Keratinocyte (primary cell): ENCODE data around the gene MEGF11. TPM values are rescaled to one million over a fixed set of nuclear protein-coding genes. Genes with fewer than 3 reads are reported as not detected.

ENCODE experiments used
- DNase-seq: peaks from one replicate; pipeline ENCODE4 v3.0.0-alpha.2; 2011; ENCODE audit warnings: low read depth, missing footprints, low spot score
- FAIRE-seq: peaks from 2 replicates; lab custom pipeline; 2011; peaks lifted over from hg19 to GRCh38; lab: Jason Lieb, UNC
- H2AFZ ChIP-seq: 2 replicates; pipeline ENCODE4 v1.6.0; 2012; ENCODE audit warnings: low read length, control low read depth, inconsistent platforms; ENCODE audit not compliant: control insufficient read depth
- H3K27ac ChIP-seq: 2 replicates; pipeline ENCODE4 v1.5.1; 2011; ENCODE audit warnings: low read length; ENCODE audit not compliant: control insufficient read depth, insufficient read depth
- H3K27me3 ChIP-seq: 3 replicates; pipeline ENCODE4 v1.6.0; 2011; ENCODE audit warnings: low read length; ENCODE audit not compliant: control insufficient read depth, insufficient read depth; ENCODE audit errors: extremely low read depth
- H3K36me3 ChIP-seq, 2 experiments: 2 replicates in 1 of 2; 3 replicates in 1 of 2; pipeline ENCODE4 v1.5.1; 2011; ENCODE audit warnings: low read length in 2 of 2, mild to moderate bottlenecking in 1 of 2; ENCODE audit not compliant: control insufficient read depth in 2 of 2, insufficient read depth in 2 of 2; ENCODE audit errors: extremely low read depth in 1 of 2
- H3K4me1 ChIP-seq: 3 replicates; pipeline ENCODE4 v1.5.1; 2011; ENCODE audit warnings: low read length; ENCODE audit not compliant: control insufficient read depth, insufficient read depth; ENCODE audit errors: extremely low read depth
- H3K4me2 ChIP-seq: 3 replicates; pipeline ENCODE4 v1.6.0; 2011; ENCODE audit warnings: low read depth, low read length; ENCODE audit not compliant: control insufficient read depth, insufficient read depth; ENCODE audit errors: extremely low read depth
- H3K4me3 ChIP-seq, 3 experiments: fragments of 200-600 bp in 1 of 3; sonication (generic) in 1 of 3; 2 replicates in 2 of 3; 3 replicates in 1 of 3; pipeline ENCODE4 v1.5.1; 2011 to 2016; ENCODE audit warnings: low read length in 3 of 3, mild to moderate bottlenecking in 3 of 3, control low read depth in 2 of 3, inconsistent platforms in 1 of 3, low read depth in 1 of 3, mixed read lengths in 1 of 3, mixed run types in 1 of 3, moderate library complexity in 1 of 3; ENCODE audit not compliant: control insufficient read depth in 2 of 3, insufficient read depth in 2 of 3; ENCODE audit errors: extremely low read depth in 1 of 3
- H3K79me2 ChIP-seq: 2 replicates; pipeline ENCODE4 v1.6.0; 2012; ENCODE audit warnings: low read length; ENCODE audit not compliant: control insufficient read depth, insufficient read depth
- H3K9ac ChIP-seq: 3 replicates; pipeline ENCODE4 v1.6.0; 2011; ENCODE audit warnings: low read length; ENCODE audit not compliant: control insufficient read depth, insufficient read depth; ENCODE audit errors: extremely low read depth
- H3K9me1 ChIP-seq: 3 replicates; pipeline ENCODE4 v1.6.0; 2011; ENCODE audit warnings: low read length; ENCODE audit not compliant: control insufficient read depth, insufficient read depth; ENCODE audit errors: extremely low read depth
- H3K9me3 ChIP-seq: 2 replicates; pipeline ENCODE4 v1.5.1; 2012; ENCODE audit warnings: low read depth, low read length; ENCODE audit not compliant: control insufficient read depth
- H4K20me1 ChIP-seq: 3 replicates; pipeline ENCODE4 v1.6.0; 2011; ENCODE audit warnings: low read length; ENCODE audit not compliant: control insufficient read depth, insufficient read depth; ENCODE audit errors: extremely low read depth
- EZH2 ChIP-seq: IDR thresholded peaks from one replicate; pipeline ENCODE4 v1.6.1; 2012; ENCODE audit warnings: inconsistent platforms, mild to moderate bottlenecking, low read length, moderate library complexity
- dilution Hi-C: fragments of 300-500 bp; cut with MboI; formaldehyde crosslinking; loops from one replicate; pipeline ENCODE4 v1.7.0; 2020; ENCODE audit warnings: low sequenced_read_pairs; ENCODE audit not compliant: extremely low pct_ligation_motif_present
- polyA plus RNA-seq, 5 experiments: library from polyadenylated mRNA; depleted of rRNA in 3 of 5; stranded (reverse) in 3 of 5; stranded (forward) in 1 of 5; unstranded in 1 of 5; fragments of >200 nt; gene quantifications; 1 replicate in 1 of 5; 2 replicates in 3 of 5; 3 replicates in 1 of 5; pipeline versions ENCODE4 v1.2.1 to v1.2.3, GENCODE V29; 2011 to 2012; ENCODE audit warnings: missing spikeins in 2 of 5, low read depth in 1 of 5, low replicate concordance in 1 of 5
- TF ChIP-seq, protein P1 (sequence below), 3 experiments: IDR thresholded peaks in 1 of 3; conservative IDR thresholded peaks in 1 of 3; optimal IDR thresholded peaks in 1 of 3; 2 replicates in 2 of 3; 3 replicates in 1 of 3; pipeline versions ENCODE3 to v1.5.1; 2011; ENCODE audit warnings: low read length in 3 of 3, mild to moderate bottlenecking in 3 of 3, moderate library complexity in 2 of 3, control low read depth in 1 of 3, inconsistent platforms in 1 of 3; ENCODE audit not compliant: insufficient read depth in 2 of 3; ENCODE audit errors: extremely low read depth in 1 of 3

The MEGF11 gene
- polyA plus RNA-seq, 1 donor (not counting 4 experiments of a cell fraction or from before 2014, with no cell fraction given): not detected

DNA sequence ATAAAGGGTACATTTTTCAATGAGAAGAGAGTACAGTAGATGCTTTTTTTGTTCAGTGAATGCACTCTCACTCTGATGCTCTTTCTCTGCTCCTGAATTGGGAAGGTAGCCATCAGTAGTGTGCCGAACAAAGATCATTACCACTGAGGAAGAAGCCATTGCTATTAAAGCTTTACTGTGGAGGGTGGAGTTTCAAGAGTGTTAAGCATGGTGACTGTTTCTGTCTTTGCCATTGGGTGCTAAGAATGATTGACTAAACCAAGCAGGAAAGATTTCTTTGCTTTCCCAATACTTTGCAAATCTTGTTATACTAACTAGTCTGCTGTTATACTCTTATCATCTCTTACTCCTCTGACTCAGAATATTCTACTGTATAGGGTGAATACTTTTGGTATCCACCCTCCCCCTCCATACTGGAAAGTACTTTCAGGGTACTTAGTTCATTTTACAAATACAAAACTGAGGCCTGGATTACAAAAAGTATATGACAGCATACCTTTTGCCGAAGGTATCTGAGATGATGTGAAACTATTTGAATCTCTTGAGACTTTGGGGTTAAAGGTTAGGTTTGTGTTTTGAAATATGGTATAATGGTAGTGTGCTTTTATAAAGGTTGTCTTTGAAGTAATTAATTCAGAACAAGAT, 382.5 kb downstream of the MEGF11 start:
- H3K9ac ChIP-seq: peak overlapping the region; percentile 98
- FAIRE-seq (peak; percentile 34), DNase-seq (no peak)
- peak overlapping the region; percentile 96 for H3K4me2 ChIP-seq
- no peaks in the 10 kb centered on the region for H3K27me3 ChIP-seq
- H4K20me1 ChIP-seq: peaks cover 5% of the 10 kb centered on the region
- H3K9me1 ChIP-seq: no peaks in the 10 kb centered on the region
- peak overlapping the region; percentile 90 for H3K27ac ChIP-seq
- H3K79me2 ChIP-seq: peaks cover 67% of the 10 kb centered on the region
- H3K4me3 ChIP-seq: peak overlapping the region; percentile 81 to 98 (median 91)
- peaks cover 20% of the 10 kb centered on the region for H3K4me1 ChIP-seq
- no peak for TF ChIP-seq EZH2
- TF ChIP-seq, protein P1, sequence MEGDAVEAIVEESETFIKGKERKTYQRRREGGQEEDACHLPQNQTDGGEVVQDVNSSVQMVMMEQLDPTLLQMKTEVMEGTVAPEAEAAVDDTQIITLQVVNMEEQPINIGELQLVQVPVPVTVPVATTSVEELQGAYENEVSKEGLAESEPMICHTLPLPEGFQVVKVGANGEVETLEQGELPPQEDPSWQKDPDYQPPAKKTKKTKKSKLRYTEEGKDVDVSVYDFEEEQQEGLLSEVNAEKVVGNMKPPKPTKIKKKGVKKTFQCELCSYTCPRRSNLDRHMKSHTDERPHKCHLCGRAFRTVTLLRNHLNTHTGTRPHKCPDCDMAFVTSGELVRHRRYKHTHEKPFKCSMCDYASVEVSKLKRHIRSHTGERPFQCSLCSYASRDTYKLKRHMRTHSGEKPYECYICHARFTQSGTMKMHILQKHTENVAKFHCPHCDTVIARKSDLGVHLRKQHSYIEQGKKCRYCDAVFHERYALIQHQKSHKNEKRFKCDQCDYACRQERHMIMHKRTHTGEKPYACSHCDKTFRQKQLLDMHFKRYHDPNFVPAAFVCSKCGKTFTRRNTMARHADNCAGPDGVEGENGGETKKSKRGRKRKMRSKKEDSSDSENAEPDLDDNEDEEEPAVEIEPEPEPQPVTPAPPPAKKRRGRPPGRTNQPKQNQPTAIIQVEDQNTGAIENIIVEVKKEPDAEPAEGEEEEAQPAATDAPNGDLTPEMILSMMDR (optimal IDR thresholded peaks at IDR 0.05 in 1 of 3, IDR thresholded peaks at IDR 0.05 in 1 of 3, conservative IDR thresholded peaks at IDR 0.05 in 1 of 3; ENCODE audit: extremely low read depth in 1 of 3, insufficient read depth in 2 of 3, low read length in 3 of 3): no peak
- H2AFZ ChIP-seq: peak overlapping the region; percentile 87
- peaks cover 3 to 5% of the 10 kb centered on the region in 2 experiments for H3K36me3 ChIP-seq
- dilution Hi-C loops: no loop called here
- H3K9me3 ChIP-seq: no peaks in the 10 kb centered on the region

GRCh38 chr15:65869954-65870871, 383.3 kb downstream of the MEGF11 start:
- Histone ChIP-seq H3K36me3 (peaks cover under 1 to 5% of the 10 kb centered on the region in 2 experiments), H3K4me1 (peaks cover 20% of the 10 kb centered on the region), H4K20me1 (peaks cover 5% of the 10 kb centered on the region), H3K9me3 (no peaks in the 10 kb centered on the region), H3K9me1 (no peaks in the 10 kb centered on the region), H2AFZ (peak overlapping the region; percentile 87), H3K4me3 (peak overlapping the region; percentile 81 to 98 (median 91)), H3K27me3 (no peaks in the 10 kb centered on the region), H3K79me2 (peaks cover 59% of the 10 kb centered on the region), H3K27ac (peak overlapping the region; percentile 90), H3K4me2 (peak overlapping the region; percentile 96), H3K9ac (peak overlapping the region; percentile 98)
- dilution Hi-C loops: no loop called here
- no peak for DNase-seq
- TF ChIP-seq, protein P1 (optimal IDR thresholded peaks at IDR 0.05 in 1 of 3, IDR thresholded peaks at IDR 0.05 in 1 of 3, conservative IDR thresholded peaks at IDR 0.05 in 1 of 3; ENCODE audit: extremely low read depth in 1 of 3, insufficient read depth in 2 of 3, low read length in 3 of 3): peak in 1 of 3 experiments; percentile 16
- TF ChIP-seq EZH2: no peak
- peak; percentile 32 for FAIRE-seq
